T-helper 1 cell treated with Interleukin-12 subunit alpha and Interleukin-12 subunit beta and Interleukin-4 antibody, amounts not matched to agents 30 μg/mL and 1 μg/mL, for 36 hours (primary cell): ENCODE measurements around the gene ZNF442.
A peak's percentile ranks its signal among the peaks of the same experiment; 100 is the strongest.
"Not testable (repeated sequence)": the region's sequence is repeated elsewhere in the genome, so short reads cannot be mapped to it uniquely, and the experiment has no call there.

Experiments used
- H3K27ac Mint-ChIP-seq: one replicate; pipeline ENCODE4 v1.8.0; 2021; ENCODE audit warnings: mild to moderate bottlenecking, mixed read lengths
- H3K27me3 Mint-ChIP-seq: one replicate; pipeline ENCODE4 v1.8.0; 2021; ENCODE audit warnings: low read depth, mixed read lengths
- H3K36me3 Mint-ChIP-seq: one replicate; pipeline ENCODE4 v1.8.0; 2021; ENCODE audit warnings: low read depth, mixed read lengths
- H3K4me1 Mint-ChIP-seq: one replicate; pipeline ENCODE4 v1.8.0; 2021; ENCODE audit warnings: low read depth, mixed read lengths
- H3K4me3 Mint-ChIP-seq: one replicate; pipeline ENCODE4 v1.8.0; 2021; ENCODE audit warnings: mild to moderate bottlenecking, moderate library complexity, mixed read lengths
- H3K9me3 Mint-ChIP-seq: one replicate; pipeline ENCODE4 v1.8.0; 2021; ENCODE audit warnings: mixed read lengths

The ZNF442 gene

GRCh38 chr19:12350185-12350889 lies 15.1 kb downstream of the ZNF442 start:
- H3K9me3 Mint-ChIP-seq: peaks cover 75% of the 10 kb centered on the region
- H3K4me3 Mint-ChIP-seq: no peak overlapping the region
- H3K27me3 Mint-ChIP-seq: no peaks in the 10 kb centered on the region
- H3K27ac Mint-ChIP-seq: no peak overlapping the region
- no peaks in the 10 kb centered on the region for H3K4me1 Mint-ChIP-seq
- peaks cover 23% of the 10 kb centered on the region for H3K36me3 Mint-ChIP-seq

GRCh38 chr19:12346896-12347295 lies 18.6 kb downstream of the ZNF442 start:
- peaks cover 64% of the 10 kb centered on the region for H3K9me3 Mint-ChIP-seq
- H3K4me1 Mint-ChIP-seq: no peaks in the 10 kb centered on the region
- H3K27me3 Mint-ChIP-seq: no peaks in the 10 kb centered on the region
- peaks cover 20% of the 10 kb centered on the region for H3K36me3 Mint-ChIP-seq
- H3K27ac Mint-ChIP-seq: no peak overlapping the region
- no peak overlapping the region for H3K4me3 Mint-ChIP-seq

GRCh38 chr19:12345197-12345596 lies 20.3 kb downstream of the ZNF442 start:
- H3K9me3 Mint-ChIP-seq: peaks cover 61% of the 10 kb centered on the region
- H3K36me3 Mint-ChIP-seq: peaks cover 14% of the 10 kb centered on the region

GRCh38 chr19:12333162-12334159 lies 32.0 kb downstream of the ZNF442 start, which contains the start of gene ZNF563:
Gene ZNF563, minus strand, starts transcription at chr19:12333633. Its CDS starts 151 bp downstream, at chr19:12333482.
- Mint-ChIP-seq H3K9me3 (peaks cover 14% of the 10 kb centered on the region), H3K27me3 (no peaks in the 10 kb centered on the region), H3K4me1 (peaks cover 26% of the 10 kb centered on the region), H3K36me3 (peaks cover 3% of the 10 kb centered on the region), H3K4me3 (peak within 1 kb of the TSS; percentile 97), H3K27ac (peak within 1 kb of the TSS; percentile 98)

More at GRCh38 chr19:12345197-12345596, 20.3 kb downstream of the ZNF442 start:
- no peaks in the 10 kb centered on the region for H3K4me1 Mint-ChIP-seq
- no peaks in the 10 kb centered on the region for H3K27me3 Mint-ChIP-seq
- H3K4me3 Mint-ChIP-seq: no peak overlapping the region
- no peak overlapping the region for H3K27ac Mint-ChIP-seq

- Mint-ChIP-seq H3K27me3 (no peaks in the 10 kb centered on the region), H3K4me1 (peaks cover 26% of the 10 kb centered on the region), H3K27ac (peak overlapping the region; percentile 82), H3K9me3 (peaks cover 22% of the 10 kb centered on the region), H3K4me3 (peak overlapping the region; percentile 97), H3K36me3 (peaks cover 9% of the 10 kb centered on the region)
Measured at GRCh38 chr19:12331211-12331941, 34.1 kb downstream of the ZNF442 start.

- Mint-ChIP-seq H3K4me1 (peaks cover 26% of the 10 kb centered on the region), H3K27ac (no peak overlapping the region), H3K4me3 (no peak overlapping the region)
Measured at GRCh38 chr19:12330340-12330739, 35.1 kb downstream of the ZNF442 start.

GRCh38 chr19:12325690-12326089 lies 39.8 kb downstream of the ZNF442 start:
- Mint-ChIP-seq H3K4me3 (no peak overlapping the region), H3K36me3 (peaks cover 42% of the 10 kb centered on the region), H3K27ac (no peak overlapping the region), H3K27me3 (no peaks in the 10 kb centered on the region), H3K9me3 (peaks cover 52% of the 10 kb centered on the region), H3K4me1 (peaks cover under 1% of the 10 kb centered on the region)

More at GRCh38 chr19:12330340-12330739, 35.1 kb downstream of the ZNF442 start:
- H3K27me3 Mint-ChIP-seq: no peaks in the 10 kb centered on the region
- H3K9me3 Mint-ChIP-seq: peaks cover 30% of the 10 kb centered on the region
- H3K36me3 Mint-ChIP-seq: peaks cover 16% of the 10 kb centered on the region

GRCh38 chr19:12318782-12319413 lies 46.6 kb downstream of the ZNF442 start:
- no peaks in the 10 kb centered on the region for H3K27me3 Mint-ChIP-seq
- H3K4me1 Mint-ChIP-seq: no peaks in the 10 kb centered on the region
- no peak overlapping the region for H3K27ac Mint-ChIP-seq
- no peak overlapping the region for H3K4me3 Mint-ChIP-seq
- H3K9me3 Mint-ChIP-seq: peaks cover 56% of the 10 kb centered on the region
- peaks cover 47% of the 10 kb centered on the region for H3K36me3 Mint-ChIP-seq

- Mint-ChIP-seq H3K36me3 (peaks cover 25% of the 10 kb centered on the region), H3K4me1 (no peaks in the 10 kb centered on the region), H3K27me3 (no peaks in the 10 kb centered on the region), H3K4me3 (no peak overlapping the region), H3K9me3 (peaks cover 42% of the 10 kb centered on the region), H3K27ac (no peak overlapping the region)
Measured at GRCh38 chr19:12314553-12314952, 50.9 kb downstream of the ZNF442 start.

GRCh38 chr19:12308891-12309290 lies 56.6 kb downstream of the ZNF442 start:
- H3K27me3 Mint-ChIP-seq, H3K27ac Mint-ChIP-seq, H3K4me3 Mint-ChIP-seq, H3K4me1 Mint-ChIP-seq, H3K36me3 Mint-ChIP-seq: not testable (repeated sequence)
- H3K9me3 Mint-ChIP-seq: peaks cover 36% of the 10 kb centered on the region
